ENCODE data around the gene HECTD1.
"Not testable (repeated sequence)": the region's sequence is repeated elsewhere in the genome, so short reads cannot be mapped to it uniquely, and the experiment has no call there.

DNA sequence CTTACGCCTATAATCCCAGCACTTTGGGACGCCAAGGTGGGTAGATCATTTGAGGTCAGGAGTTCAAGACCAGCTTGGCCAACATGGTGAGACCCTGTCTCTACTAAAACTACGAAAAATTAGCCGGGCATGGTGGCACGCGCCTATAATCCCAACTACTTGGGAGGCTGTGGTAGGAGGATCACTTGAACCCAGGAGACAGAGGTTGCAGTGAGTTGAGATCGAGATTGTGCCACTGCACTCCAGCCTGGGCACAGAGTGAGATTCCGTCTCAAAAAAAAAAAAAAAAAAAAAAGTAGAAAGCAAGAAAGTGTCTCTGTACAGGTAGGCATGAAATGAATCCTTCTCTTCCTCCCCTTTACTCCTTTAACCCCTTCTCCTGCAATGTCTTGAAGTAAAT lies 111.8 kb downstream of the HECTD1 start:
- TF ChIP-seq POLR2A, CTCF (IDR thresholded peaks at IDR 0.05): not testable (repeated sequence)

Measured in Peyer's patch (tissue), 4 donors.